Measurements from ENCODE around the gene CYP2D6. TPM values are rescaled to one million over a fixed set of nuclear protein-coding genes. Genes with fewer than 3 reads are reported as not detected.
A peak's percentile ranks its signal among the peaks of the same experiment; 100 is the strongest.

The CYP2D6 gene
- total and polyA plus RNA-seq, 2 of the 13 experiments (the other 11 are each of a cell fraction or from before 2014, with no cell fraction given) = 1.0 to 3.7 TPM

- TF ChIP-seq BATF2 (CRISPR knock-in tag; IDR thresholded peaks at IDR 0.05) (0 out of 2 replicates have a peak, but pooled peaks have one; percentile 57), ZNF713 (CRISPR knock-in tag; IDR thresholded peaks at IDR 0.05) (no peak), NFIC (IDR thresholded peaks at IDR 0.05; ENCODE audit: low read length) (no peak), ZNF747 (CRISPR knock-in tag; IDR thresholded peaks at IDR 0.05; ENCODE audit: borderline replicate concordance) (0 out of 2 replicates have a peak, but pooled peaks have one; percentile 18), NR1H2 (CRISPR knock-in tag; IDR thresholded peaks at IDR 0.05; ENCODE audit: borderline replicate concordance, low read depth) (no peak), FOSL2 (CRISPR knock-in tag; IDR thresholded peaks at IDR 0.05) (peak; percentile 16; the same call in 1 of the 2 replicates), KAT7 (CRISPR knock-in tag; IDR thresholded peaks at IDR 0.05; ENCODE audit: borderline replicate concordance) (no peak; the same call in 1 of the 2 replicates), ZNF33B (CRISPR knock-in tag; IDR thresholded peaks at IDR 0.05) (peak; percentile 93), TCF7L2 (IDR thresholded peaks at IDR 0.05; ENCODE audit: low read depth, low read length) (no peak), ZFAT (CRISPR knock-in tag; conservative IDR thresholded peaks at IDR 0.05) (peak; percentile 64; the same call in 1 of the 2 replicates), NFYB (CRISPR knock-in tag; IDR thresholded peaks at IDR 0.05) (peak; percentile 95), ZNF362 (CRISPR knock-in tag; IDR thresholded peaks at IDR 0.05; ENCODE audit: borderline replicate concordance) (peak; percentile 49; the same call in 1 of the 2 replicates), AKAP8 (CRISPR knock-in tag; IDR thresholded peaks at IDR 0.05) (0 out of 2 replicates have a peak, but pooled peaks have one; percentile 6), PBX3 (CRISPR knock-in tag; IDR thresholded peaks at IDR 0.05; ENCODE audit: borderline replicate concordance) (0 out of 2 replicates have a peak, but pooled peaks have one; percentile 52), ATF7-NPFF (CRISPR knock-in tag; IDR thresholded peaks at IDR 0.05; ENCODE audit: low read depth) (no peak), ELF3 (CRISPR knock-in tag; IDR thresholded peaks at IDR 0.05) (peak; percentile 26; the same call in 1 of the 2 replicates), CENPX (CRISPR knock-in tag; IDR thresholded peaks at IDR 0.05) (no peak), MEIS1 (CRISPR knock-in tag; IDR thresholded peaks at IDR 0.05; ENCODE audit: borderline replicate concordance) (peak; percentile 88), SMARCC2 (IDR thresholded peaks at IDR 0.05) (no peak), NFAT5 (CRISPR knock-in tag; IDR thresholded peaks at IDR 0.05) (peak; percentile 38; the same call in 1 of the 2 replicates), KDM5A (IDR thresholded peaks at IDR 0.05; ENCODE audit: borderline replicate concordance, low read length) (peak; percentile 74; the same call in 1 of the 2 replicates)
Measured at GRCh38 chr22:42079319-42080251, 51.0 kb downstream of the CYP2D6 start, which contains the start of gene SMDT1 (continued).

Data from HepG2 (cell line).